Gastroesophageal sphincter (tissue), 3 donors: ENCODE data around the gene WDR33.

ENCODE experiments used
- CTCF ChIP-seq, 4 experiments: fragments of 200-600 bp in 2 of 4; fragments of 450-650 bp in 2 of 4; sonication (generic) in 1 of 4; IDR thresholded peaks; one replicate each; pipeline ENCODE4 v1.5.1; 2017 to 2019; ENCODE audit warnings: antibody characterized with exemption in 4 of 4, mild to moderate bottlenecking in 2 of 4, moderate library complexity in 2 of 4
- POLR2A ChIP-seq, 2 donors: fragments of 450-650 bp; IDR thresholded peaks; one replicate each; pipeline ENCODE4 v1.6.1; 2017; ENCODE audit warnings: antibody characterized with exemption in 2 of 2, mild to moderate bottlenecking in 2 of 2, moderate library complexity in 1 of 2

GRCh38 chr2:127721311-127721977 lies 89.5 kb downstream of the WDR33 start:
- TF ChIP-seq CTCF (IDR thresholded peaks at IDR 0.05) = no peak
- no peak for TF ChIP-seq POLR2A (IDR thresholded peaks at IDR 0.05)
